ENCODE results near the gene PPP3CA.

PPP3CA gene

DNA sequence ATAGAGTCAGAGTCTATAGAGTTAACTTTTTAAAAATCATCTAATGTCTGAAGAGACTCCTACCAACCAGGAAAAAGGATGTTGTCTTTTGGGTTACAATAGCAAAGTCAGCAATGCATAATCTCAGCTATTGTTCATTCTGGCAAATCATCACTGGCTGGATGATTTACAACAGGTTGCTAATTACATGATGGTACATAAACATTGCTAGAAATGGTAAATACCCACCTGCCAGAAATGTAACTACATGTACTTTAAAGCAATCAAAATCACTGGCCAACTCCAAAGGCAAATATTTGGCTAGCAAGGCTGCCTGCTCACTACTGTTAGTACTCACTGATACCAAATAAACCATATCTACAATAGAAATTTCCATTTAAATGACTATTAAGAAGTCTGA lies 91.1 kb downstream of the PPP3CA start:
- Mint-ChIP-seq H3K36me3 (ENCODE audit: low read depth) (no peaks in the 10 kb centered on the region), H3K27me3 (ENCODE audit: low read depth, poor library complexity) (no peaks in the 10 kb centered on the region), H3K4me1 (peaks cover 4% of the 10 kb centered on the region), H3K27ac (no peak overlapping the region), H3K9me3 (no peaks in the 10 kb centered on the region), H3K4me3 (no peak overlapping the region)
- DNase-seq, result no peak
- no peak for TF ChIP-seq CTCF (IDR thresholded peaks at IDR 0.05)

DNA sequence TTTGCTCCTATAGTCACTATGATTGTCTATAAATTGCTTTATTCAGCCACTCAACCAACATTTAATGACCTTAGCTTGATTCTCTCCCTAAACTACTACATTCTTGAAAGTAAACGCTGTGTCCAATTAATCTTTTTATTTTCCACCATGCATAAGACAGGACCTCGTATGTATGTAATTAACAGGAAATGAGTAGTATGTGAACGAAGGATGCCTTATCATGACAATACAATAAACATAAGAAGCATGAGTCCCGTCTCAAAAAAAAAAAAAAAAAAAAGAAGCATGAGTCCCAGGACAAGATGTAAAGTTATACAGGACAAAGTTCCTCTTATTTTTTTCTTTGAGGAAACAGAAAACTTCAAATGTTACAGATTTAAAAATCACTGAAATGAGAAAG lies 92.5 kb downstream of the PPP3CA start:
- H3K36me3 Mint-ChIP-seq (ENCODE audit: low read depth), result no peaks in the 10 kb centered on the region
- TF ChIP-seq CTCF (IDR thresholded peaks at IDR 0.05), result no peak
- no peak for DNase-seq
- no peak overlapping the region for H3K4me3 Mint-ChIP-seq
- H3K27ac Mint-ChIP-seq, result no peak overlapping the region
- peaks cover 4% of the 10 kb centered on the region for H3K4me1 Mint-ChIP-seq
- no peaks in the 10 kb centered on the region for H3K9me3 Mint-ChIP-seq
- H3K27me3 Mint-ChIP-seq (ENCODE audit: low read depth, poor library complexity), result no peaks in the 10 kb centered on the region

DNA sequence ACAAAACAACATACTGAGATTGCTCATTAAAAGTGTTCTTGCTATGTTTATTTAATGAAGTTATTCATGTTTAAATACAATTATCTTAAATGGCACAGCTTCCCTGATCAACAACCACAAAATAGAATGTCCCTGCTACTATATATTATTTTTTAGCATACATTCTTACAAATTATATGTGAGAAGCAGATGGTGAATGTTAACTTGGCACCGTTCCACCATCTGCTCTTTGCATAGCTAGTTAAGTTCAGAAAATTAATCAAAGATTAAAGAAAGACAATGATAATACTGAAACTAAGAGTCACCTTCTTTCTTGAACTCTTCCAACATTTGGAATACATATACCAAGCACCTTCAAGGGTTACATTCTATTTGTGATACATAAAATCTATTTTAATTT lies 94.2 kb downstream of the PPP3CA start:
- no peaks in the 10 kb centered on the region for H3K27me3 Mint-ChIP-seq (ENCODE audit: low read depth, poor library complexity)
- H3K36me3 Mint-ChIP-seq (ENCODE audit: low read depth), result no peaks in the 10 kb centered on the region
- H3K4me1 Mint-ChIP-seq, result no peaks in the 10 kb centered on the region
- H3K27ac Mint-ChIP-seq, result no peak overlapping the region
- no peak for DNase-seq
- H3K4me3 Mint-ChIP-seq, result no peak overlapping the region
- TF ChIP-seq CTCF (IDR thresholded peaks at IDR 0.05), result no peak
- no peaks in the 10 kb centered on the region for H3K9me3 Mint-ChIP-seq

DNA sequence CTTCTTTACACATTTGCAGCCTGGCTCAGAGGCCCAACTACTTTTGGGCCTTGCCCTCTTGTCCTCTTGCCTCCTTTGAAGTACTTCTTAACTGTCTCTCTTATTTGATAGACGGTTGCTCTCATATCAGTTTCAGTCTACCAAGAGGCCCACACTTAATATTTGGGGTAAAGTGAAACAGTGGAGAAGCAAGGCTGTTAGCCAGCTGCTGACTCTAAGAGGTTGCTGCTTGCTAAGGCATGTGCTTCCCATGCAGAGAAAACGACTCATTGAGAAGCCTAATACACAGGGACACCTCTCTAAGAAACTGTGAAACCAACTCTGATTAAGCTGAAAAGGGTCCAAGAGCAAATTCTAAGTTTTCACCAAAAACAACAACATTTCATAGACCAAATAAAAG lies 94.6 kb downstream of the PPP3CA start:
- H3K36me3 Mint-ChIP-seq (ENCODE audit: low read depth), result no peaks in the 10 kb centered on the region
- H3K4me3 Mint-ChIP-seq, result no peak overlapping the region
- H3K27ac Mint-ChIP-seq, result no peak overlapping the region
- H3K27me3 Mint-ChIP-seq (ENCODE audit: low read depth, poor library complexity), result no peaks in the 10 kb centered on the region
- H3K9me3 Mint-ChIP-seq, result no peaks in the 10 kb centered on the region
- no peak for TF ChIP-seq CTCF (IDR thresholded peaks at IDR 0.05)
- DNase-seq, result no peak
- no peaks in the 10 kb centered on the region for H3K4me1 Mint-ChIP-seq

GRCh38 chr4:101251261-101251660 lies 96.1 kb downstream of the PPP3CA start:
- no peaks in the 10 kb centered on the region for H3K36me3 Mint-ChIP-seq (ENCODE audit: low read depth)
- H3K27me3 Mint-ChIP-seq (ENCODE audit: low read depth, poor library complexity), result no peaks in the 10 kb centered on the region
- no peaks in the 10 kb centered on the region for H3K9me3 Mint-ChIP-seq
- TF ChIP-seq CTCF (IDR thresholded peaks at IDR 0.05), result no peak
- no peaks in the 10 kb centered on the region for H3K4me1 Mint-ChIP-seq
- H3K27ac Mint-ChIP-seq, result no peak overlapping the region
- DNase-seq, result no peak
- H3K4me3 Mint-ChIP-seq, result no peak overlapping the region

GRCh38 chr4:101244349-101244748 lies 103.0 kb downstream of the PPP3CA start:
- Mint-ChIP-seq H3K36me3 (ENCODE audit: low read depth) (no peaks in the 10 kb centered on the region), H3K4me1 (no peaks in the 10 kb centered on the region), H3K4me3 (no peak overlapping the region), H3K27ac (no peak overlapping the region), H3K9me3 (no peaks in the 10 kb centered on the region), H3K27me3 (ENCODE audit: low read depth, poor library complexity) (peaks cover 8% of the 10 kb centered on the region)
- DNase-seq, result no peak
- TF ChIP-seq CTCF (IDR thresholded peaks at IDR 0.05), result no peak
